K562 (cell line): ENCODE measurements around the gene PKD1. TPM values are rescaled to one million over a fixed set of nuclear protein-coding genes. Genes with fewer than 3 reads are reported as not detected.

Source experiments
- ATAC-seq: fragments of 200-7000 bp; cut with Tn5 transposase; 3 replicates; pipeline ENCODE4 v1.9.1; 2020; ENCODE audit warnings: moderate library complexity
- BruUV-seq: library from RNA; stranded (reverse); fragments of 400-500 nt; replicated peaks from 2 replicates; lab custom pipeline; 2021; lab: Mats Ljungman, UMichigan
- CTCF ChIA-PET: fragments of 300-600 bp; formaldehyde crosslinking; extraction: SDS; loops from one replicate; lab custom pipeline; 2021; ENCODE audit warnings: low intra/inter-chr PET ratio; lab: Yijun Ruan, JAX
- POLR2A ChIA-PET: fragments of 300-600, 350-650 bp; sonication (Branson Sonifier 250); formaldehyde crosslinking; extraction: SDS; loops from one replicate; lab custom pipeline; 2021; ENCODE audit warnings: antibody characterized with exemption, inconsistent platforms; lab: Yijun Ruan, JAX
- DNase-seq, 4 experiments: peaks; one replicate each; pipeline versions ENCODE4 v3.0.0 to v3.0.0-alpha.2; 2011 to 2018; ENCODE audit warnings: low spot score in 3 of 4, mixed read lengths in 3 of 4; ENCODE audit errors: extremely low read depth in 1 of 4
- FAIRE-seq: peaks from 2 replicates; lab custom pipeline; 2011; peaks lifted over from hg19 to GRCh38; lab: Jason Lieb, UNC
- H2AFZ ChIP-seq: 2 replicates; pipeline ENCODE4 v1.6.0; 2011; ENCODE audit warnings: low read depth, low read length, control low read depth, inconsistent platforms
- H3K27ac ChIP-seq: fragments of 200-600 bp; 3 replicates; pipeline ENCODE4 v1.8.0; 2011; ENCODE audit warnings: low read depth, mild to moderate bottlenecking, control low read depth, inconsistent platforms, low read length, moderate library complexity, mixed read lengths; ENCODE audit errors: extremely low read depth
- H3K27me3 ChIP-seq, 2 experiments: fragments of 300-600 bp in 1 of 2; 2 replicates in 1 of 2; 3 replicates in 1 of 2; pipeline versions ENCODE4 v1.6.0 to v1.8.0; 2011; ENCODE audit warnings: inconsistent platforms in 2 of 2, low read length in 2 of 2, mild to moderate bottlenecking in 1 of 2, mixed read lengths in 1 of 2, moderate library complexity in 1 of 2; ENCODE audit not compliant: control insufficient read depth in 2 of 2, insufficient read depth in 2 of 2
- H3K36me3 ChIP-seq: fragments of 300-600 bp; 3 replicates; pipeline ENCODE4 v1.8.0; 2011; ENCODE audit warnings: mild to moderate bottlenecking, low read length, inconsistent platforms; ENCODE audit not compliant: control insufficient read depth, insufficient read depth
- H3K4me1 ChIP-seq, 2 experiments: fragments of 200-600 bp in 1 of 2; replicated peaks in 1 of 2; 2 replicates in 1 of 2; 3 replicates in 1 of 2; pipeline versions ENCODE4 v1.5.1 to v1.8.0; 2011; ENCODE audit warnings: inconsistent platforms in 2 of 2, low read length in 2 of 2, mild to moderate bottlenecking in 1 of 2, mixed read lengths in 1 of 2, moderate library complexity in 1 of 2; ENCODE audit not compliant: control insufficient read depth in 2 of 2, insufficient read depth in 2 of 2
- H3K4me2 ChIP-seq: 2 replicates; pipeline ENCODE4 v1.6.1; 2011; ENCODE audit warnings: low read length, control low read depth, inconsistent platforms, mixed read lengths; ENCODE audit not compliant: insufficient read depth
- H3K4me3 ChIP-seq: fragments of 200-600 bp; sonication (generic), shearing (Covaris generic); 2 replicates; pipeline ENCODE4 v1.5.1; 2016; ENCODE audit warnings: control low read depth, inconsistent platforms
- H3K79me2 ChIP-seq: fragments of 200-600 bp; 3 replicates; pipeline ENCODE4 v1.8.0; 2011; ENCODE audit warnings: low read length, inconsistent platforms; ENCODE audit not compliant: control insufficient read depth, insufficient read depth
- H3K9ac ChIP-seq, 2 experiments: 2 replicates each; pipeline versions ENCODE4 v1.6.0 to v1.6.1; 2011; ENCODE audit warnings: low read depth in 2 of 2, low read length in 2 of 2, control low read depth in 1 of 2, inconsistent platforms in 1 of 2, mild to moderate bottlenecking in 1 of 2, mixed read lengths in 1 of 2; ENCODE audit not compliant: insufficient read depth in 1 of 2
- H3K9me1 ChIP-seq: one replicate; pipeline ENCODE4 v1.6.0; 2011; ENCODE audit warnings: inconsistent platforms, mild to moderate bottlenecking, low read length, moderate library complexity; ENCODE audit not compliant: control insufficient read depth, insufficient read depth
- H3K9me3 ChIP-seq: replicated peaks from 2 replicates; pipeline ENCODE4 v1.5.1; 2011; ENCODE audit warnings: low read depth, low read length, inconsistent platforms; ENCODE audit not compliant: control insufficient read depth, insufficient read depth
- H4K20me1 ChIP-seq: replicated peaks from 2 replicates; pipeline ENCODE4 v1.6.1; 2011; ENCODE audit warnings: low read length, inconsistent platforms, mixed read lengths; ENCODE audit not compliant: control insufficient read depth, insufficient read depth
- CBFA2T2 ChIP-seq: fragments of 450-650 bp; conservative IDR thresholded peaks from 2 replicates; pipeline ENCODE4 v1.6.1; 2017; ENCODE audit warnings: mild to moderate bottlenecking
- CCAR2 ChIP-seq: fragments of 200-400 bp; formaldehyde crosslinking; IDR thresholded peaks from 2 replicates; pipeline ENCODE4 v1.6.1; 2017; ENCODE audit warnings: mild to moderate bottlenecking, low read depth, low read length
- HSF4 ChIP-seq: fragments of 250-450 bp; sonication (Bioruptor Pico); IDR thresholded peaks from 2 replicates; pipeline ENCODE4 v2.1.2; 2022; ENCODE audit warnings: mild to moderate bottlenecking, moderate library complexity, borderline replicate concordance
- MAX ChIP-seq: sonication (generic); formaldehyde crosslinking; IDR thresholded peaks from 2 replicates; pipeline ENCODE4 v1.9.0; 2022; ENCODE audit warnings: mild to moderate bottlenecking, missing genetic modification reagents
- PRDM10 ChIP-seq: fragments of 450-650 bp; IDR thresholded peaks from 2 replicates; pipeline ENCODE4 v1.6.1; 2018; ENCODE audit not compliant: partially characterized antibody
- SLC30A9 ChIP-seq: fragments of 250-450 bp; sonication (Bioruptor Pico); IDR thresholded peaks from 2 replicates; pipeline ENCODE4 v1.8.0; 2022; ENCODE audit warnings: mild to moderate bottlenecking, moderate library complexity
- ZNF830 ChIP-seq: fragments of 250-450 bp; sonication (Bioruptor Pico); IDR thresholded peaks from 2 replicates; pipeline ENCODE4 v1.5.0; 2021; ENCODE audit warnings: mild to moderate bottlenecking
- WGBS: fragments of 100-300 bp; shearing (Covaris generic); methylation state at CpG from one replicate; pipeline ENCODE4 v1.1.6; 2016; ENCODE audit warnings: low coverage, mixed read lengths; ENCODE audit not compliant: insufficient coverage; ENCODE audit errors: missing lambda C conversion rate; 5-methylcytosine and 5-hydroxymethylcytosine counted together
- in situ Hi-C: fragments of 300-500 bp; cut with MboI; formaldehyde crosslinking; loops from 4 replicates; pipeline ENCODE4 v1.15.0; 2018; ENCODE audit warnings: inconsistent platforms, mixed read lengths
- intact Hi-C: fragments of 100-400 bp; cut with micrococcal nuclease; formaldehyde crosslinking; loops from 2 replicates; pipeline ENCODE4 v1.14.2; 2022
- polyA plus RNA-seq, 8 experiments: library from polyadenylated mRNA; depleted of rRNA in 4 of 8; stranded (reverse) in 5 of 8; unstranded in 3 of 8; fragments of >200 nt; fragmentation: Nextera tagmentation in 2 of 8; fragmentation: Illumina TruSeq in 1 of 8; extraction: Ambion mirVana in 2 of 8; extraction: Trizol in 1 of 8; gene quantifications; 2 replicates each; pipeline versions ENCODE4 v1.2.1 to v1.2.3, GENCODE V29; 2011 to 2014; ENCODE audit warnings: inconsistent platforms in 1 of 8, missing spikeins in 1 of 8
- total RNA-seq, 7 experiments: library from RNA; depleted of rRNA in 6 of 7; stranded (reverse); fragments of >200 nt in 6 of 7; fragmentation: Illumina TruSeq in 2 of 7; extraction: Trizol in 2 of 7; gene quantifications; 2 replicates each; pipeline versions ENCODE4 v1.2.1 to v1.2.3, GENCODE V29; 2011 to 2021; ENCODE audit warnings: low replicate concordance in 1 of 7

The PKD1 gene
- total and polyA plus RNA-seq, 9 of the 15 experiments (the other 6 are each of a cell fraction or from before 2014, with no cell fraction given), result 0.23 to 93.5 (median 12.6) TPM

- peak; percentile 38 to 53 (median 46) for DNase-seq
- no peaks in the 10 kb centered on the region for H3K27me3 ChIP-seq
- in situ Hi-C loops, result loop anchor here (5.0 to 10.0 kb wide), 2 partner anchors 58 to 121 kb away; no protein-coding TSS in a partner anchor
- CTCF ChIA-PET, result no interaction called here
- POLR2A ChIA-PET, result interaction anchor here (0.5 to 5.3 kb wide), 5 partner anchors 10 to 610 kb away, joined by 3 to 77 read pairs (median 8); partner anchors contain the start of genes RPS2 and TRAF7
- intact Hi-C loops, result no loop called here
- peak; percentile 65 for ATAC-seq
- no peaks in the 10 kb centered on the region for H3K79me2 ChIP-seq
- WGBS, result 25% methylated on average over 29 of the region's 31 CpGs
- no peaks in the 10 kb centered on the region for H3K9me1 ChIP-seq
- H3K27ac ChIP-seq, result no peak overlapping the region; the same call in 2 of the 3 replicates
- H2AFZ ChIP-seq, result peak overlapping the region; percentile 77
- H3K9me3 ChIP-seq, result no peaks in the 10 kb centered on the region
- peak overlapping the region in 1 of 2 experiments; percentile 88; a peak in 2 of 4 replicates for H3K9ac ChIP-seq
- no peaks in the 10 kb centered on the region for H3K36me3 ChIP-seq
- BruUV-seq, result no TSS peak
- H3K4me2 ChIP-seq, result peak overlapping the region; percentile 32; the same call in 1 of the 2 replicates
- no peak overlapping the region for H3K4me3 ChIP-seq
- peaks cover 7 to 33% of the 10 kb centered on the region in 2 experiments; a peak in 4 of 5 replicates for H3K4me1 ChIP-seq
- H4K20me1 ChIP-seq, result no peaks in the 10 kb centered on the region
- peak; percentile 82 for FAIRE-seq
- peak; percentile 61 for TF ChIP-seq CBFA2T2
- peak; percentile 44 for TF ChIP-seq PRDM10
- no peak for TF ChIP-seq ZNF830 (CRISPR knock-in tag)
- peak; percentile 77 for TF ChIP-seq MAX (CRISPR knock-in tag)
- TF ChIP-seq HSF4 (CRISPR knock-in tag), result no peak
- no peak for TF ChIP-seq SLC30A9
- no peak for TF ChIP-seq CCAR2
Measured at GRCh38 chr16:2142942-2143877, 7.5 kb upstream of the PKD1 start.
